Measurements from ENCODE around the gene PDILT.

- TF ChIP-seq CTCF (IDR thresholded peaks at IDR 0.05; ENCODE audit: insufficient read depth, low read depth, low read length) = no peak
- TF ChIP-seq EZH2 (IDR thresholded peaks at IDR 0.05; ENCODE audit: insufficient read depth, low read length) = no peak
Measured at GRCh38 chr16:20315764-20316163, 88.8 kb downstream of the PDILT start.

All from astrocyte (in vitro differentiated cells and primary cell).